Muscle of leg (tissue), 11 donors: ENCODE results near the gene CFDP1. TPM values are rescaled to one million over a fixed set of nuclear protein-coding genes. Genes with fewer than 3 reads are reported as not detected.

ENCODE experiments used
- DNase-seq: peaks from one replicate; pipeline ENCODE4 v3.0.0; 2013
- H3K27ac ChIP-seq: one replicate; pipeline ENCODE4 v1.5.1; 2013; ENCODE audit warnings: mild to moderate bottlenecking, low read length, control low read depth
- H3K27me3 ChIP-seq: one replicate; pipeline ENCODE4 v1.6.1; 2013; ENCODE audit warnings: low read length; ENCODE audit not compliant: control insufficient read depth, insufficient read depth
- H3K36me3 ChIP-seq: one replicate; pipeline ENCODE4 v1.6.1; 2013; ENCODE audit warnings: low read length; ENCODE audit not compliant: control insufficient read depth, insufficient read depth
- H3K4me1 ChIP-seq: one replicate; pipeline ENCODE4 v1.6.1; 2013; ENCODE audit warnings: low read length; ENCODE audit not compliant: control insufficient read depth, insufficient read depth
- H3K4me3 ChIP-seq: one replicate; pipeline ENCODE4 v1.5.1; 2013; ENCODE audit warnings: low read length, control low read depth
- H3K9me3 ChIP-seq: replicated peaks from 2 replicates; pipeline ENCODE4 v1.6.1; 2013; ENCODE audit warnings: low read depth, low read length; ENCODE audit not compliant: control insufficient read depth
- WGBS: methylation state at CpG from one replicate; pipeline ENCODE4 v1.1.5; 2013; ENCODE audit warnings: missing lambda C conversion rate; ENCODE audit not compliant: insufficient coverage; 5-methylcytosine and 5-hydroxymethylcytosine counted together
- polyA plus RNA-seq, 8 donors: library from polyadenylated mRNA; unstranded; fragments of 120-200 nt; gene quantifications; one replicate each; pipeline versions ENCODE4 v1.2.1 to v1.2.3, GENCODE V29; 2013; ENCODE audit warnings: inconsistent platforms in 1 of 8, low replicate concordance in 1 of 8; ENCODE audit not compliant: insufficient read length in 8 of 8, insufficient read depth in 1 of 8
- total RNA-seq: library from RNA; stranded (reverse); fragments of 120-200 nt; gene quantifications from one replicate; pipeline ENCODE4 v1.2.4, GENCODE V29; 2013

The CFDP1 gene
- total and polyA plus RNA-seq, 9 donors = 82.5 to 132 (median 89.5) TPM

GRCh38 chr16:75413951-75414350 lies 19.4 kb downstream of the CFDP1 start:
- no peak overlapping the region for H3K4me3 ChIP-seq
- DNase-seq = no peak
- H3K36me3 ChIP-seq = peaks cover 18% of the 10 kb centered on the region
- no peaks in the 10 kb centered on the region for H3K27me3 ChIP-seq
- no peak overlapping the region for H3K27ac ChIP-seq
- no peaks in the 10 kb centered on the region for H3K9me3 ChIP-seq
- no peaks in the 10 kb centered on the region for H3K4me1 ChIP-seq
- no CpG with 5 or more reads among the region's 2 CpGs for WGBS

DNA sequence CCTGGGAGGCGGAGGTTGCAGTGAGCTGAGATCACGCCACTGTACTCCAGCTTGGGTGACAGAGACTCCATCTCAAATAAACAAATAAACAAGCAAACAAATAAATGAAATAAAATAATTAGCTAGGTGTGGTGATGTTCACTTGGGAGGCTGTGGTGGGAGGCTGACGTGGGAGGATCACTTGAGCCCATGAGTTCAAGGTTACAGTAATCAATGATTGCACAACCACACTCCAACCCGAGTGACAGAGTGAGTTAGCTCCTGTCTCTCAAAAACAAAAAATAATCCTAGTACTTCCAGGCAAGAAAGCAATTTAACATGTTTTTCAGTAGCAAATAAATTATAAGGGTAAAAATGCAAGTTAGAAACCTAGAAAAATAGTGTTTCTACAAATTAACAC lies 26.4 kb downstream of the CFDP1 start:
- Histone ChIP-seq H3K36me3 (peaks cover 29% of the 10 kb centered on the region), H3K9me3 (no peaks in the 10 kb centered on the region), H3K27me3 (no peaks in the 10 kb centered on the region), H3K27ac (no peak overlapping the region), H3K4me3 (no peak overlapping the region), H3K4me1 (no peaks in the 10 kb centered on the region)
- no CpG with 5 or more reads among the region's 4 CpGs for WGBS
- no peak for DNase-seq

DNA sequence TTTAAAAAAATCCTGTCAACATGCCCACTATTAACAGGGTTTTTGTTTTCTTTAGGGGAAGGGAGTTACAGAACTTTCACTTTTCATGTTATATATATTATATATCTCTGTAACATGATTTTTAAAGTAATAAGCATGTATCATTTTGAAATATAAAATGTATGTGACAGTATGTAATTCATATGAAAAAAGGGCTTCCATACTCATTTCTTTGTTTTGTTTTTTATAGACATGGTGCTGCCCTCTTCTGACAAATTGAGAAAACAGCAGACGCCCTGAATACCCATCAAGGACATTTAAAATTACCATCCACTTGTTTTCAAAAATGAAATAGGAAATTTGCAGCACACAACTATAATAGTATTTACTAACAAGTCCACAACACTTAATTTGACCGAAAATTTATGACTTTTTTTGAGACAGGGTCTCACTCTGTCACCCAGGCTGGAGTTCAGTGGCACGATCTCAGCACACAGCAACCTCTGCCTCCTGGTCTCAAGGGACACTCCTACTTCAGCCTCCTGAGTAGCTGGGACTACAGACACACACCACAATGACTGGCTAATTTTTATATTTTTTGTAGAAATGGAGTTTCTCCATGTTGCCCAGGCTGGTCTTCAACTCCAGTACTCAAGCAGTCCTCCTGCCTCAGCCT lies 30.4 kb downstream of the CFDP1 start:
- no peak overlapping the region for H3K4me3 ChIP-seq
- H3K27ac ChIP-seq = peak overlapping the region; percentile 71
- WGBS = 0% methylated on average over 1 of the region's 3 CpGs
- no peaks in the 10 kb centered on the region for H3K4me1 ChIP-seq
- no peaks in the 10 kb centered on the region for H3K9me3 ChIP-seq
- peaks cover 22% of the 10 kb centered on the region for H3K36me3 ChIP-seq
- no peaks in the 10 kb centered on the region for H3K27me3 ChIP-seq
- peak; percentile 70 for DNase-seq

GRCh38 chr16:75402159-75402820 lies 31.0 kb downstream of the CFDP1 start:
- peak overlapping the region; percentile 71 for H3K27ac ChIP-seq
- WGBS = no CpG with 5 or more reads among the region's 2 CpGs

DNA sequence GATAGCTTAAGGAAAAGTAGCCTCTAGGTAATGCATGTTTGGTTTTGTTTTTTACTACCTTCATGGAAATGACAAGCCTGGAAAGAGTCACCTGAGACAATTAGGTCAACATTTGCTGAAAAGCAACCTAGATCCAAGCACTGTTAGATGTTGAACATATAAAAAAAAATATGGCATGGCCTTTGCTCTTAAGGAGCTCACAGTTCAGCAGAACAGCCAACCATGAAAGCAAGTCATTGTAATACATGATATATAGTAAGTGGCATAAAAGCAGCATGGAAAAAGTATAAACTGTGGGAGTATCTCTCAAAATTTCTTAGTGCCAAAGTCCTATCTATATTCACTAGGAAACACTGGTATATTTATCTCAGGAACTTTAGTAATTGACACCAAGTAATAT lies 31.6 kb downstream of the CFDP1 start:
- Histone ChIP-seq H3K4me1 (no peaks in the 10 kb centered on the region), H3K27ac (peak overlapping the region; percentile 32), H3K27me3 (no peaks in the 10 kb centered on the region), H3K36me3 (peaks cover 11% of the 10 kb centered on the region), H3K9me3 (no peaks in the 10 kb centered on the region), H3K4me3 (no peak overlapping the region)
- DNase-seq = no peak

More at GRCh38 chr16:75402159-75402820, 31.0 kb downstream of the CFDP1 start:
- Histone ChIP-seq H3K4me1 (no peaks in the 10 kb centered on the region), H3K4me3 (no peak overlapping the region), H3K36me3 (peaks cover 17% of the 10 kb centered on the region), H3K9me3 (no peaks in the 10 kb centered on the region), H3K27me3 (no peaks in the 10 kb centered on the region)
- peak; percentile 88 for DNase-seq

- Histone ChIP-seq H3K27me3 (no peaks in the 10 kb centered on the region), H3K4me1 (no peaks in the 10 kb centered on the region), H3K9me3 (no peaks in the 10 kb centered on the region), H3K27ac (no peak overlapping the region), H3K36me3 (peaks cover 15% of the 10 kb centered on the region), H3K4me3 (no peak overlapping the region)
- 86% methylated on average over 1 of the region's 1 CpG for WGBS
- DNase-seq = no peak
These were observed 35.0 kb downstream of the CFDP1 start for GRCh38 chr16:75398333-75398732.

- no peak overlapping the region for H3K27ac ChIP-seq
- WGBS = 79% methylated on average over 5 of the region's 5 CpGs
- H3K4me1 ChIP-seq = peaks cover 3% of the 10 kb centered on the region
- H3K27me3 ChIP-seq = no peaks in the 10 kb centered on the region
- peak; percentile 60 for DNase-seq
- H3K4me3 ChIP-seq = no peak overlapping the region
- no peaks in the 10 kb centered on the region for H3K9me3 ChIP-seq
- H3K36me3 ChIP-seq = peaks cover 32% of the 10 kb centered on the region
These were observed 38.4 kb downstream of the CFDP1 start for GRCh38 chr16:75394941-75395340.

DNA sequence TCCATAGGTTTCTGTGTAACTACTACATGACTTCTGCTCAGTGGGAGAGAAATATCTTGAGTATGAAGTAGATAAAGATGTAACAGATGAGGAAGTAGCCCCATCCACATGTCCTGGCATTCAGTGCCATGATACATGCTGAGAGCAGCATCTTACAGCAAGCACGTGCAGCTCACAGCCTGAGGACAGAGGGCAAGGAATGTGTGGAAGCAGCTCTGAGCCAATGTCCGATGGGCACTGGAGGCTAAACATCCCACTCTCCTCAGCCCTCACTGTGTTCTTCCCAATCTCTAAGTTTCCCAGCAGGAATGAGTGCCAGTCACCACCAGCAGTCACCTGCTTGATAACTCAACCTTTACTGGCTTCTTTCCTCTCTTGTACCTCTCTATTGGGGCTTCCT lies 40.4 kb downstream of the CFDP1 start:
- H3K36me3 ChIP-seq = peaks cover 33% of the 10 kb centered on the region
- no peak overlapping the region for H3K27ac ChIP-seq

DNA sequence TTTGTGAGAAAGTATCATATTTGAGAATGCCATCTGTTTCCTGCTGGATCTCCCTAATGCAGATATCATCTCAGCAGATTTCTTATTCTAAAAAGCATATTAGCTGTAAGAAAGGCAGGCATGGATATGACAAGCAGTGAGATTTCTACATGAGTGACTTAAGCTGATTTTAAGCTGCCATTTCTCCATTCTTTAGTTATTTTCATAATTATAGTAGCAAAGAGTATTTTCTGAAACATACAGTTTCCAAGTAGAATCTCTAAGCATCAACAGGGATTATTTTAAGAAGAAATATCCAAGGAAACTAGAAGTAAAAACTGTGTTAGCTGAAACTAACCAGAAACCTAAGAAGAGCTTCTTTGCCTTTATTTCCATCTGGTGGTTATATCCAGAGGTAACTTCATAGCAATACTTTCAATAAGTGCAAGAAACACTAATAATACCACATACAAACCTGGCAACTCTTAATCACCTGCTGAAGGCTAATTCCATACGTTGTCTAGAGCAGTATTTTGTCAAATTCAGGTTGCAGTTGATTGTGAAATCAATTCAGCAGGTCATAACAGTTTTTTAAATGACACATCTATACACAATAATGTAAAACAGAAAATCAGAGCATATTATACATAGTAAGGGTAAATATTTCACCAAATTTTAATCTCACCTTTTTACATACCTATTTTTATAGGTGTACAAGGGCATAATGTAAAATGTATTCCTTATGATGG lies 42.2 kb downstream of the CFDP1 start:
- no peak overlapping the region for H3K27ac ChIP-seq
- DNase-seq = no peak
- H3K9me3 ChIP-seq = no peaks in the 10 kb centered on the region
- no peak overlapping the region for H3K4me3 ChIP-seq
- H3K27me3 ChIP-seq = no peaks in the 10 kb centered on the region
- H3K4me1 ChIP-seq = peaks cover 3% of the 10 kb centered on the region
- WGBS = no CpG with 5 or more reads among the region's 1 CpG
- peaks cover 36% of the 10 kb centered on the region for H3K36me3 ChIP-seq

More for the DNA sequence above, 40.4 kb downstream of the CFDP1 start:
- H3K4me1 ChIP-seq = peaks cover 3% of the 10 kb centered on the region
- H3K27me3 ChIP-seq = no peaks in the 10 kb centered on the region
- WGBS = 100% methylated on average over 1 of the region's 2 CpGs
- no peak for DNase-seq
- no peak overlapping the region for H3K4me3 ChIP-seq
- no peaks in the 10 kb centered on the region for H3K9me3 ChIP-seq

GRCh38 chr16:75389096-75389690 lies 44.1 kb downstream of the CFDP1 start:
- DNase-seq = no peak
- WGBS = 92% methylated on average over 1 of the region's 2 CpGs
- Histone ChIP-seq H3K27ac (no peak overlapping the region), H3K36me3 (peaks cover 29% of the 10 kb centered on the region), H3K27me3 (no peaks in the 10 kb centered on the region), H3K4me1 (peaks cover 3% of the 10 kb centered on the region), H3K9me3 (no peaks in the 10 kb centered on the region), H3K4me3 (no peak overlapping the region)
